ENCODE measurements around the gene GET3. TPM values are rescaled to one million over a fixed set of nuclear protein-coding genes. Genes with fewer than 3 reads are reported as not detected.

Gene GET3
- total and polyA plus RNA-seq, 2 of the 13 experiments (the other 11 are each of a cell fraction or from before 2014, with no cell fraction given): 57.7 to 59.4 TPM

DNA sequence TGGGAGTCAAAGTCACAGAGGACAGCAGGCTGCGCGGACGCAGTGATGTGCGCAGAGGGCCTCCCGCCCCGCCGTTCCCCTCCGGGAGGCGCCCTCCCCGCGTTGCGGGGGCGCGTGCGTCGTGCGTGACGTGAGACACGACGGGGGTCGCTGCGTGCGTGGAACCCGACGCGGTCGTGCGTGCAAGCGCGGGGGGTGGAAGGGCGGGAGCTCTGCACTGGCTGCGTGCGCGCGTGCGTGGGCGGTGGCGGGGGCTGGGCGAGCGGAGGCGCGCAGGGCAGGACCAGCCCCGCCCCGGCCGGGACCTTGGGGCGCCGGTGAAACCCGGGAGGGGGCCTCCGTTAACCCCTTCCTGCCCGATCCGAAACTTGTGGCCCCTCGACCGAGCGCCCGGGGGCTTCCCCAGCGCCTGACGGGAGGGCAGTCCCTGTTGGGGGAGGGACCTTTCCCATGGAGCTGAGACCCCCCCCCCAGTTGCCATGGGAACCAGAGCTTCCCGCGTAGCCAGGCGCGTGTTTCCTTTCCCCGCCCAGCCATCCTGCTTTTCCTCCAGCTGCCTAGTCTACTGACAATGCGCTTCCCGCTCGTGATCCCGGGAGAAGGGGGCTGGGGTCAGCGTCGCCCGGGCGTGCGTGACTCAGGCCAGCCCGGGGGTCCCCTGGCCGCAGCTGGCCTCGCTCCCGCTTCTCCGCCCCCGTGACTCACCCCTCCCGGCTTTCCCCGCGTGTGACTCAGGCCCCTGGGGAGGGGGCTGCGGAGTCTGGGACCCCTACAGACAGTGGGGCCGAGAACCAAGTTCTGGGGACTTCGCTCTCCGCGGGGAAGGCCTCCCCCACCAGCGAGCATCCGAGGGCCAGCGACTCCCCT, 45.4 kb downstream of the GET3 start (continued):
- TF ChIP-seq ZC3H4 (CRISPR knock-in tag; IDR thresholded peaks at IDR 0.05; ENCODE audit: borderline replicate concordance) (no peak), ZNF317 (CRISPR knock-in tag; IDR thresholded peaks at IDR 0.05) (no peak), ZNF232 (CRISPR knock-in tag; IDR thresholded peaks at IDR 0.05; ENCODE audit: borderline replicate concordance) (no peak), MLLT10 (CRISPR knock-in tag; IDR thresholded peaks at IDR 0.05) (no peak), ZNF552 (CRISPR knock-in tag; IDR thresholded peaks at IDR 0.05; ENCODE audit: borderline replicate concordance) (no peak), ZNF367 (CRISPR knock-in tag; IDR thresholded peaks at IDR 0.05; ENCODE audit: borderline replicate concordance) (no peak), PPARG (CRISPR knock-in tag; conservative IDR thresholded peaks at IDR 0.05) (no peak), RBM39 (IDR thresholded peaks at IDR 0.05; ENCODE audit: low read depth, low read length, poor library complexity, severe bottlenecking) (no peak), ZNF616 (CRISPR knock-in tag; IDR thresholded peaks at IDR 0.05; ENCODE audit: low read depth) (no peak), GATAD2A (CRISPR knock-in tag; IDR thresholded peaks at IDR 0.05) (peak; percentile 33; the same call in 1 of the 2 replicates), ZNF34 (CRISPR knock-in tag; IDR thresholded peaks at IDR 0.05; ENCODE audit: borderline replicate concordance) (no peak), ZNF780A (CRISPR knock-in tag; IDR thresholded peaks at IDR 0.05) (no peak), BCL6 (CRISPR knock-in tag; IDR thresholded peaks at IDR 0.05) (no peak; the same call in 1 of the 2 replicates), SMAD9 (CRISPR knock-in tag; IDR thresholded peaks at IDR 0.05) (no peak), MBD4 (IDR thresholded peaks at IDR 0.05; ENCODE audit: borderline replicate concordance, low read length) (no peak), RFX3 (CRISPR knock-in tag; IDR thresholded peaks at IDR 0.05) (peak; percentile 74), SP1 (IDR thresholded peaks at IDR 0.05) (no peak), SP1 (CRISPR knock-in tag; IDR thresholded peaks at IDR 0.05) (peak; percentile 46), TARDBP (CRISPR knock-in tag; IDR thresholded peaks at IDR 0.05) (no peak), ZNF7 (CRISPR knock-in tag; IDR thresholded peaks at IDR 0.05) (no peak), TMF1 (CRISPR knock-in tag; IDR thresholded peaks at IDR 0.05; ENCODE audit: low read depth) (no peak), KLF12 (CRISPR knock-in tag; IDR thresholded peaks at IDR 0.05; ENCODE audit: borderline replicate concordance) (no peak)
- TF ChIP-seq, protein P1, sequence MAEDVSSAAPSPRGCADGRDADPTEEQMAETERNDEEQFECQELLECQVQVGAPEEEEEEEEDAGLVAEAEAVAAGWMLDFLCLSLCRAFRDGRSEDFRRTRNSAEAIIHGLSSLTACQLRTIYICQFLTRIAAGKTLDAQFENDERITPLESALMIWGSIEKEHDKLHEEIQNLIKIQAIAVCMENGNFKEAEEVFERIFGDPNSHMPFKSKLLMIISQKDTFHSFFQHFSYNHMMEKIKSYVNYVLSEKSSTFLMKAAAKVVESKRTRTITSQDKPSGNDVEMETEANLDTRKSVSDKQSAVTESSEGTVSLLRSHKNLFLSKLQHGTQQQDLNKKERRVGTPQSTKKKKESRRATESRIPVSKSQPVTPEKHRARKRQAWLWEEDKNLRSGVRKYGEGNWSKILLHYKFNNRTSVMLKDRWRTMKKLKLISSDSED (CRISPR knock-in tag; IDR thresholded peaks at IDR 0.05): no peak
- TF ChIP-seq, protein P2, sequence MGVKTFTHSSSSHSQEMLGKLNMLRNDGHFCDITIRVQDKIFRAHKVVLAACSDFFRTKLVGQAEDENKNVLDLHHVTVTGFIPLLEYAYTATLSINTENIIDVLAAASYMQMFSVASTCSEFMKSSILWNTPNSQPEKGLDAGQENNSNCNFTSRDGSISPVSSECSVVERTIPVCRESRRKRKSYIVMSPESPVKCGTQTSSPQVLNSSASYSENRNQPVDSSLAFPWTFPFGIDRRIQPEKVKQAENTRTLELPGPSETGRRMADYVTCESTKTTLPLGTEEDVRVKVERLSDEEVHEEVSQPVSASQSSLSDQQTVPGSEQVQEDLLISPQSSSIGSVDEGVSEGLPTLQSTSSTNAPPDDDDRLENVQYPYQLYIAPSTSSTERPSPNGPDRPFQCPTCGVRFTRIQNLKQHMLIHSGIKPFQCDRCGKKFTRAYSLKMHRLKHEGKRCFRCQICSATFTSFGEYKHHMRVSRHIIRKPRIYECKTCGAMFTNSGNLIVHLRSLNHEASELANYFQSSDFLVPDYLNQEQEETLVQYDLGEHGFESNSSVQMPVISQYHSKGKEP (CRISPR knock-in tag; IDR thresholded peaks at IDR 0.05): no peak
- TF ChIP-seq, protein P3, sequence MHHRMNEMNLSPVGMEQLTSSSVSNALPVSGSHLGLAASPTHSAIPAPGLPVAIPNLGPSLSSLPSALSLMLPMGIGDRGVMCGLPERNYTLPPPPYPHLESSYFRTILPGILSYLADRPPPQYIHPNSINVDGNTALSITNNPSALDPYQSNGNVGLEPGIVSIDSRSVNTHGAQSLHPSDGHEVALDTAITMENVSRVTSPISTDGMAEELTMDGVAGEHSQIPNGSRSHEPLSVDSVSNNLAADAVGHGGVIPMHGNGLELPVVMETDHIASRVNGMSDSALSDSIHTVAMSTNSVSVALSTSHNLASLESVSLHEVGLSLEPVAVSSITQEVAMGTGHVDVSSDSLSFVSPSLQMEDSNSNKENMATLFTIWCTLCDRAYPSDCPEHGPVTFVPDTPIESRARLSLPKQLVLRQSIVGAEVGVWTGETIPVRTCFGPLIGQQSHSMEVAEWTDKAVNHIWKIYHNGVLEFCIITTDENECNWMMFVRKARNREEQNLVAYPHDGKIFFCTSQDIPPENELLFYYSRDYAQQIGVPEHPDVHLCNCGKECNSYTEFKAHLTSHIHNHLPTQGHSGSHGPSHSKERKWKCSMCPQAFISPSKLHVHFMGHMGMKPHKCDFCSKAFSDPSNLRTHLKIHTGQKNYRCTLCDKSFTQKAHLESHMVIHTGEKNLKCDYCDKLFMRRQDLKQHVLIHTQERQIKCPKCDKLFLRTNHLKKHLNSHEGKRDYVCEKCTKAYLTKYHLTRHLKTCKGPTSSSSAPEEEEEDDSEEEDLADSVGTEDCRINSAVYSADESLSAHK (CRISPR knock-in tag; IDR thresholded peaks at IDR 0.05; ENCODE audit: borderline replicate concordance): no peak
- TF ChIP-seq, protein P4, sequence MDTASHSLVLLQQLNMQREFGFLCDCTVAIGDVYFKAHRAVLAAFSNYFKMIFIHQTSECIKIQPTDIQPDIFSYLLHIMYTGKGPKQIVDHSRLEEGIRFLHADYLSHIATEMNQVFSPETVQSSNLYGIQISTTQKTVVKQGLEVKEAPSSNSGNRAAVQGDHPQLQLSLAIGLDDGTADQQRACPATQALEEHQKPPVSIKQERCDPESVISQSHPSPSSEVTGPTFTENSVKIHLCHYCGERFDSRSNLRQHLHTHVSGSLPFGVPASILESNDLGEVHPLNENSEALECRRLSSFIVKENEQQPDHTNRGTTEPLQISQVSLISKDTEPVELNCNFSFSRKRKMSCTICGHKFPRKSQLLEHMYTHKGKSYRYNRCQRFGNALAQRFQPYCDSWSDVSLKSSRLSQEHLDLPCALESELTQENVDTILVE (CRISPR knock-in tag; IDR thresholded peaks at IDR 0.05): no peak; the same call in 1 of the 2 replicates

All from HepG2 (cell line).